Activated CD4-positive, alpha-beta T cell treated with anti-CD3 and anti-CD28 coated beads for 48 hours (primary cell): Measurements from ENCODE around the gene WDR18.

Experiments
- DNase-seq: peaks from one replicate; pipeline ENCODE4 v3.0.0-alpha.2; 2020

Gene WDR18

DNA sequence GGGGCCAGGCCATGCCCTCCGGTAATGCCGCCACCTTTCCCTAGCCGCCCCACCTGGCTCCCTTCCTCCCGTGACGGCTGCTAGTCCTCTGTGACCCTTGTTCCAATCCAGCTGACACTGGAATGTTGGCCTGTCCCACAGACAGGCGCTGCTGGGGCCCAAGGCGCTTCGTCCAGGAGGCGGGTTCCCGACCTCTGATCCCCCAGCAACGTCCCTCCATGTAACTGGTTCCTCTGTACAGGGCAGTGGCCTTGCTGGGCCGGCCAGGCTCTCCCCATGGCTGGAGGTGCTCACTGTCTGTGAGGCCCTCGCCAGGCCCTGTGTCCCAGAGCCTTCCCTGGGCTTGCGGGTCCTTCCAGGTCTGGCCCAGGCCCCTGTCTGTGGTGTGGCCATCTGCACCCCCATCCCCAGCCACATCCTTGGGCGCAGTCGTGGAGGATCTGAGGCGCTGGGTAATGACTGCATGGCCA is 9.3 kb downstream of the WDR18 start:
- no peak for DNase-seq

DNA sequence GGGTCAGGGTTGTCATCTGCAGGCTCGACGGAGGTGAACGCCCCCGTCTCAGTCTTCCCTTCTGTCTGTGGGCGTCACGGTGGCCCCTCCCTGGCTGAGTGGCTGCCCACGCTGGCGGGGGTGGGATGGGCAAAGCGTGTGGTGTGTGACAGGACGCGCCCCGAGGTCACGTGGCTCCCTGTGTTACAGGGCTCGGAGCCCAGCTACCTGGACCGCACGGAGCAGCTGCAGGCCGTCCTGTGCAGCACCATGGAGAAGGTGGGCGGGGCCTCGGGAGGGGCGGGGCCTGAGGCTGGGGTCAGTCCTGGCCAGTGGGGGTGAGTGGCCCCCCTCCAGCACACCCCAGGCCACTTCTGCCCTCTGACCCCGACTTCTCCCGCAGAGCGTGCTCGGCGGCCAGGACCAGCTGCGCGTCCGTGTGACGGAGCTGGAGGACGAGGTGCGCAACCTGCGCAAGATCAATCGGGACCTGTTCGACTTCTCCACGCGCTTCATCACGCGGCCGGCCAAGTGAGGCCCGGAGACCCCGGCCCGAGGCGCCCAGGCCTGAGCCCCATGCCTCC is 9.8 kb downstream of the WDR18 start:
- DNase-seq = no peak

DNA sequence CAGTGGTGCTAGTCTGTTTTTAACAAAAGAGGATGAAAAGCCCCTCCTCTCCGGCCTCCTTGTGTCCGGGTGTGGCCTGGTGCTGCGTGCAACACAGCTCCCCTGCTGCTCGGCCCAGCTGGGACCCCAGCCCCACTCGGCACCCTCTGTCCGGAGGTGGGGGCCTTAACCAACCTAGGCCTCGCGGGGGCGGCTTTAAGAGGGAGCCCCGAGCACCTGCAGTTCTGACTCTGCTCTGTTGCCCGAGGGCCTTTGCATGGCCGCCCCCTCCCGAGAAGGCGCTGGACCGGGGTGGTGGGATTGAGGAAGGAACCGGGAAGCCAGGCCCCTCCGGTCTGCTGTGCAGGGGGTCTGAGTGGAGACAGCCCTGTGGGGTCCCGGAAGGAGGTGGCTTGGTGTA is 10.4 kb downstream of the WDR18 start:
- no peak for DNase-seq

DNA sequence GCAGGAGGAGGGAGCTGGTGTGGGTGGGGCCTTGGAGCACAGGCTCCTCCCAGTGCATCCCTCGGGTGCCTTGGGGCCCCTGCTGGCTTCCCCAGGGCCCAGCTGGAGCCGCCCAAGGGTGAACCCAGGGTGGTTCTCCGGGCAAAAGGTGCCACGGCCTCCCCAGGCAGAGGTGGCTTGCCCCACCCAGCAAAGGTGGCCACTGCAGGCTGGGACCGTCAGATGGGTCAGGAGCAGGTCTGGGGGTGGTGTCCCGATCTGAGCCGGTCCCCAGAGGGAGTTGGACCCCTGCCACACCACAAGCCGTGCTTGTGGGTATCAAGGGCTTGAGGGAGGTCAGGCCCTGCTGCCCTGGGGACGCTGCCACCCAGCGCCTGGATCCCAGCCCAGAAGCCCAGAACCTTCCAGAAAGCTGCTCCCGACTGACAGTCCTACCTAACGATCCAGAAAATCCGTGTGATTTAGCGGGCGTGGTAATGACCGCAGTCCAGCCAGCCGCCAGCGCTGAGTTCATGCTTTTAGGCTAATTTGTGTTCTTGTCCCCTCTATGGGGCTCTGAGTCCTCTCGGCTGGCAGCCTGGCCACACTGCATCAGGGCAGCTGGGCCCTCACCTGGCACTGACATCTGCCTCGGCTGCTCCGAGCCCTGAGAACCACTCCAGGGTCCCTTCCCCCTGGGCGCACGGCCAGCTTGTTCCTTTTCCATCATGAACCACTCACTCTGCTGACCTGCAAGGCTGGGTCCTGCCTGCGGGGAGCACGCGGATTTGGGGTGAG is 11.1 kb downstream of the WDR18 start:
- DNase-seq = no peak

DNA sequence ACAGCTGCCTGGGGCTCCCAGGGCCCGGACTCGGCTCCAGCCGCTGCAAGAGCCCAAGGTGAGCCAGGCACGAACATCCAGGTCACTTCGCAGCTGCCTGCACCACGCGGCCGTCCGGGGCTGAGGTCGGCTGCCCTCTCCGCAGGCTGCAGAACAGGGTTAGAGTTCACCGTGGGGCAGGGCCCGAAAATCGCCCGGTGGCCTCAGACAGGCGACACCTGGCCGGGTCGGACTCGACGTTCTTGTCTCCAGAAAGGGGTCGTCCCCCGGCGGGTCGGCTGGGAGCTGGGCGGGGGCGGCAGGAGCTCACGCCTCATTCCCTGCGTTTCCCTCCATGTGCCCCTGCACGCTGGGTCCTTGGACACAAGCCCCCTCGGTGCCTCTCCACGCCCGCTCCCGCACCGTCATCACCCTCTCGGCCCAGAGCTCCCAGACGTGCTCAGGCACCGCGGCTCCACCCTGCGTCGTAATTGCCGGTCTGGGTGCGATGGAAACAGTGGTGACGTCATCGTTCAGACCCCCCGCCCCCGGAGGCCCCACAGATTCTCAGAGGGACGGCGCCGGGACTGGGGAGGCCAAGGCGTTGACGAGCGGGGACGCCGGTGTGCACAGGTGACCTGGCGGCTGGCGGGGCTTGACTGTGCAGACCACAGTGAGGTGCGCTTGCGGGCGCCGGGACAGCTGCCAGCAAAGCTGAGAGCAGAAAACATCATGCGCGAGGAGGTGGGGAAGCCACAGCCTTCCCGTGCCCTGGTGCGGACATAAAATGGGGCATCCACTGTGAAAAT is 12.1 kb downstream of the WDR18 start:
- peak; percentile 73 for DNase-seq

DNA sequence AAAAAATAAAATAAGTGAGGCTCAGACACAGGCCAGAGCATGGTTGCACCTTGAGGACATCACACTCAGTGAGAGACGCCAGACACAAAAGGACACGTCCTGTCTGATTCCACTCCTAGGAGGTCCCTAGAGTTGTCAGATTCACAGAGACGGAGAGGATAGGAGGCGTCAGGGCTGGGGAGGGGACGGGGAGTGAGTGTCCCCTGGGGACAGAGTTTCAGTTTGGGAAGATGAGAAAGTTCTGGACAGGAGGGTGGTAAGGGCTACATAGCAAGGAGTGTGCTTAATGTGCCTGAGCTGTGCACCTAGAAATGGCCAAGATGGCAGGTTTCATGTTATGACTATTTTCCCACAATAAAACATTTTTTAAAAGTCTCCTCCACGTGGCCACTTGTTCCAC is 13.9 kb downstream of the WDR18 start:
- no peak for DNase-seq

DNA sequence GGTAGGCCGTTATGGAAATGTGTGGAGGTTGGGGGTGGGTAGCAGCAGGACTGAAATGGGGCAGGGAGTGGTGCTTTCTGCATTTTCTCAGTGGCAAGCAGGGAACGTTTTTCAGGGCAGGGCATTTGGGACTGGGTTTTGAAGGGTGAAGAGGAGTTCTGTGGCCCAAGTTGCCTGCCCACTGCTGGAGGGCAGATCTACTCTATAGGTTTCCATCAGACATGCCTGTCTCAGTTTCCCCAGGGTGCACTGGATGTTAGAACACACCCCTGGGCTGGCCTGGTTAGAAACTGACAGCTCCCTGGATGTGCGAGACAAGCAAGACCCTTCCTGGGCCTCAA is 15.2 kb downstream of the WDR18 start:
- no peak for DNase-seq

DNA sequence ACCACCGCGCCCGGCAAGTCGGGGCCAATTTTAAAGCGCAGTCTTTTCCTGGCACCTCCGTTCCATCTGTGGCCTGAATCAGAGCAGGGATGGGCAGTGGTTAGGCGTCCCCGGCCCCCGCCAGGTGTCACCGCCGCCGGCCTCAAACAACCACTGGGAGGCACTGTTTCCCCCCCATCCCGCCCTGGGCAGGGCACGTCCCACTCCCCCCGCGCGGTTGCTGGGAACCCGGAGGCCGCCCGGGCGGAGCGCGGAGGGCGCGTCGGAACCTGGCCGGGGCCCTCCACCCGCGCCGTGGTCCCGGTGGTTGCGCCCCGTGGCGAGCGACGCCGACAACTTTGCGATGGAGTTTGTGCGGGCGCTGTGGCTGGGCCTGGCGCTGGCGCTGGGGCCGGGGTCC is 15.9 kb downstream of the WDR18 start, which contains the start of gene GRIN3B:
Gene GRIN3B (plus strand): TSS at position 325 of the 400 bp plus-strand sequence. CDS start 19 bp downstream, at position 344.
- DNase-seq = peak; percentile 83

DNA sequence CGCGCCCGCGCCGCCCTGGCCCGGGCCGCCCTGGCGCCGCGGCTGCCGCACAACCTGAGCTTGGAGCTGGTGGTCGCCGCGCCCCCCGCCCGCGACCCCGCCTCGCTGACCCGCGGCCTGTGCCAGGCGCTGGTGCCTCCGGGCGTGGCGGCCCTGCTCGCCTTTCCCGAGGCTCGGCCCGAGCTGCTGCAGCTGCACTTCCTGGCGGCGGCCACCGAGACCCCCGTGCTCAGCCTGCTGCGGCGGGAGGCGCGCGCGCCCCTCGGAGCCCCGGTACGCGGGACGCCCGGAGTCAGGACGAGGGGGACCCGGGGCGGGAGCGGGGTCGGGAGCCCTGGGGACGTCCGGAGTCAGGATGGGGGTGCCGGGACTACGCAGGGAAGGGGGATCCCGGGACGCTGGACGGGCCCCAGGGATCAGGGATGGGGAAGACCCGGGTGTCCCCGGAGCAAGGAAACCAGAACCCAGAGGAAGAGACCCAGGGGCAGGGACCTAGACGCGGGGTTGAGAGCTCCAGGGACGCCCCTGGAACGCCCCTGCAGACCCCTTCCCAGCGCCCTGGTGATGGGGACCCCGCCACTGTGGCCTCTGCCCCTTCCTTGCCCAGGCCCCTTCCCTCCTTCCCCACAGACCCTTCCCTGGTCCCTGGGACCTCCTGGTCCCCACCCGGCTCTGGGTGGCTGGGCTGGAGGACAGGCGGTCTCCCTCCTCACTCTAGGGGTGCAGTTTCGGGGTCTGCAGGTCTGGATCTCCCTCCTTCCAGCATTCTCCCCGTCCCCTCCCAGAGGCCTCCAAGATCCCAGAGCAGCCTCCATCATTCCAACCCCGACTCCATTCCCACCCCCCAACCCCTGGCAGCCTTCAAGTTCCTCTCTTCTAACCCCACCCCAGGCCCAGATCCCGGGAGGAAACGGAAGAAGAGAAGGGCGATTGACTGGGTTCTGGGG is 16.7 kb downstream of the WDR18 start:
- DNase-seq = no peak

DNA sequence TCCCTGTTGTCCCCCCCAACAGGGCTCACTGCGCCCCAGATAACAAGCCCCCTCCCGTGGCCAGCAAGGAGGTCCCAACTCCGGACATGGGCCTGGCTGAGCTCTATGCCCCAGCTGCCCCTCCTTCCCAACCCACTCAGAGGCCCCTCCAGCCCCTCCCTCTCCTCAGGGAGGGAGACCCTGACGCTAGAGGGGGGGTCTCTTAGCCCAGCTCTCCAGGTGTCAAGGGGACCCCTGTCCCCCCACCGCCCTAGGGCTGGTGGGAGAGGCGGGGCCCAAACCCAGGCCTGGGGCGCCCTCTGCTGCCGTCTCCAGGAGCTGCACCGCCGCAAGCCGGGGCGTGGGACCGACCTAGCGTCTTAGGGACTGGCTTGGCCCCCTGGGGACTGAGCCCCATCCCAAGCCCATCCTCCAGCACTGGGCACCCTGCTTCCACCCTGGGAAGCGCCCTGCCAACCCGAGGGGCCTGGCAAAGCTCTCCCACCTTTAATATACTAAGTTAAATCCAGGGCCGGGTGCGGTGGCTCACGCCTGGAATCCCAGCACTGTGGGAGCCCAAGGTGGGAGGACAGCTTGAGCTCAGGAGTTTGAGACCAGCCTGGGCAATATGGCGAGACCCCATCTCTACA is 17.5 kb downstream of the WDR18 start:
- DNase-seq = peak; percentile 81

DNA sequence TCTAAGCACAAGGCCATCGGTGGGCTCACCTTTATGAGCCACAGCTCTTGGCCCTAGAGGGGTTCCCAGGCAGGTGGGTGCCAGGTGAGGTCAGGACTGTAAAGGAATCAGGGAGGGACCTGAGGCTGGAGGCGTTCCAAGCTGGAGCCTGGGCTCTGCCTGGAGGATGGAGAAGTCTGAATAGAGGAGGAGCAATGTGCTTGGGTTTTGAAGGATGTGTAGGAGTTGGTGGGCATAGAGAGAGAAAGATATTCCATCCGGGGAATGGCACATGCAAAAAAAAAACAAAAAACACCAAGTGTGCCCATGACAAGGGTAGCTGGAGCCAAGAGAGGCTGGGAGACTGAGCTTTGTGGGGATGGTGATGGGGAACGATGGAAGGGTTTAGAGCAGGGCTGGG is 18.5 kb downstream of the WDR18 start:
- no peak for DNase-seq

DNA sequence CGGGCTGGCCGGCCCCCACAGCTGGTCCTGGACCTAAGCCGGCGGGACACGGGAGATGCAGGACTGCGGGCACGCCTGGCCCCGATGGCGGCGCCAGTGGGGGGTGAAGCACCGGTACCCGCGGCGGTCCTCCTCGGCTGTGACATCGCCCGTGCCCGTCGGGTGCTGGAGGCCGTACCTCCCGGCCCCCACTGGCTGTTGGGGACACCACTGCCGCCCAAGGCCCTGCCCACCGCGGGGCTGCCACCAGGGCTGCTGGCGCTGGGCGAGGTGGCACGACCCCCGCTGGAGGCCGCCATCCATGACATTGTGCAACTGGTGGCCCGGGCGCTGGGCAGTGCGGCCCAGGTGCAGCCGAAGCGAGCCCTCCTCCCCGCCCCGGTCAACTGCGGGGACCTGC is 19.1 kb downstream of the WDR18 start:
- no peak for DNase-seq

DNA sequence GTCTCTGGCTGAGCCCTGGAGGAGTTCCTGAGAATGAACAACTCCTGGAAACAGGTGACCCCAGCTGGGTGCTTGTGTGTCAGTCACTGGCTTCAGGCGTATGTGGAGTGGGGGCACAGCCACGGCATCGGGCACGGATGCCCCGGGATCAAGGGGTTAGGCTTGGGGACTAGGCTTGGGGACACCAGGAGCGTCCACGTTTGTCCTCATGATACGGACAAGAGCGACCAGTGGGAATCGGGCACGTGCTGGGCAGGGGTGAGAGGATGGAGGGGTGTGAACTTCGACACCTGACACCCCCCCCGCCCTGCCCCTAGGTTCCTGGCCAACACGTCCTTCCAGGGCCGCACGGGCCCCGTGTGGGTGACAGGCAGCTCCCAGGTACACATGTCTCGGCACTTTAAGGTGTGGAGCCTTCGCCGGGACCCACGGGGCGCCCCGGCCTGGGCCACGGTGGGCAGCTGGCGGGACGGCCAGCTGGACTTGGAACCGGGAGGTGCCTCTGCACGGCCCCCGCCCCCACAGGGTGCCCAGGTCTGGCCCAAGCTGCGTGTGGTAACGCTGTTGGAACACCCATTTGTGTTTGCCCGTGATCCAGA is 20.2 kb downstream of the WDR18 start:
- no peak for DNase-seq

DNA sequence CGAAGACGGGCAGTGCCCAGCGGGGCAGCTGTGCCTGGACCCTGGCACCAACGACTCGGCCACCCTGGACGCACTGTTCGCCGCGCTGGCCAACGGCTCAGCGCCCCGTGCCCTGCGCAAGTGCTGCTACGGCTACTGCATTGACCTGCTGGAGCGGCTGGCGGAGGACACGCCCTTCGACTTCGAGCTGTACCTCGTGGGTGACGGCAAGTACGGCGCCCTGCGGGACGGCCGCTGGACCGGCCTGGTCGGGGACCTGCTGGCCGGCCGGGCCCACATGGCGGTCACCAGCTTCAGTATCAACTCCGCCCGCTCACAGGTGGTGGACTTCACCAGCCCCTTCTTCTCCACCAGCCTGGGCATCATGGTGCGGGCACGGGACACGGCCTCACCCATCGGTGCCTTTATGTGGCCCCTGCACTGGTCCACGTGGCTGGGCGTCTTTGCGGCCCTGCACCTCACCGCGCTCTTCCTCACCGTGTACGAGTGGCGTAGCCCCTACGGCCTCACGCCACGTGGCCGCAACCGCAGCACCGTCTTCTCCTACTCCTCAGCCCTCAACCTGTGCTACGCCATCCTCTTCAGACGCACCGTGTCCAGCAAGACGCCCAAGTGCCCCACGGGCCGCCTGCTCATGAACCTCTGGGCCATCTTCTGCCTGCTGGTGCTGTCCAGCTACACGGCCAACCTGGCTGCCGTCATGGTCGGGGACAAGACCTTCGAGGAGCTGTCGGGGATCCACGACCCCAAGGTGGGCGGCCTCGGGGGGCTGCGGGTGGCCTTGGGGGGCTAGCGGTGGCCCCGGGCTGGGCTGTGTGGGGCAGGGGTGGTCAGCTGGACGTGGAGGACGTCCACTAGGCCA is 20.9 kb downstream of the WDR18 start:
- DNase-seq = no peak

DNA sequence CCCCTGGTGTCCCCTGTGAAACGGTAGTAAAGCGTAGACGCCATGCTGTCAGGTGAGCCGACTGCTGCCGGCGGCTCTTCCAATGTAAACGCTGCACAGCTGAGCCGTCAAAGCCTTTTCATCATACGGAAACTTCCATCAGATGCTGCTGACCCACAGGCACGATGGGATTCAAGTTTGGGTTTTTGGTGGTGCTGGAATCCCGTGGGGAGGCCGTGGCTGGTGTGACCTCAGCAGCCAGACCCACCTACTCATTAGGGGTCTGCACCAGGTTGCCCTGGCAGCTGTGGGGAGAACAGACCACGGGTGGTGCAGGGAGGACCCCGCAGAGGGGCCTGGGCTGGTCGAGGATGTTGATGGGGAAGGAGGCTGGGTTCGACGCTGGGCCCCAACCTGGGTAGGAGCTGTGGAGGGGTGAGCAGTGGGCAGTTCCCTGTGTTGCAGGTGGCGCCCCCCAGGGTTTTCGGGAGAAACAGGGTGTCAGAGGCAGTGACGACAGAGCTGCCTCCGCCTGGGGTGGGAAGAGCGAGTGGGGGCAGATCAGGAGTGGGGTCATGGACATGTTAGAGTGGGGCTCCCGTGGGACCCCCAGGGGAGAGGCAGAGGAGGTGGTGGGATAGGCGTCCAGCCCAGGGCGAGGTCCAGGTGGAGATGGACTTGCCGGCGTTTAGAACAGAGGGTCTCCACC is 22.7 kb downstream of the WDR18 start:
- DNase-seq = no peak

DNA sequence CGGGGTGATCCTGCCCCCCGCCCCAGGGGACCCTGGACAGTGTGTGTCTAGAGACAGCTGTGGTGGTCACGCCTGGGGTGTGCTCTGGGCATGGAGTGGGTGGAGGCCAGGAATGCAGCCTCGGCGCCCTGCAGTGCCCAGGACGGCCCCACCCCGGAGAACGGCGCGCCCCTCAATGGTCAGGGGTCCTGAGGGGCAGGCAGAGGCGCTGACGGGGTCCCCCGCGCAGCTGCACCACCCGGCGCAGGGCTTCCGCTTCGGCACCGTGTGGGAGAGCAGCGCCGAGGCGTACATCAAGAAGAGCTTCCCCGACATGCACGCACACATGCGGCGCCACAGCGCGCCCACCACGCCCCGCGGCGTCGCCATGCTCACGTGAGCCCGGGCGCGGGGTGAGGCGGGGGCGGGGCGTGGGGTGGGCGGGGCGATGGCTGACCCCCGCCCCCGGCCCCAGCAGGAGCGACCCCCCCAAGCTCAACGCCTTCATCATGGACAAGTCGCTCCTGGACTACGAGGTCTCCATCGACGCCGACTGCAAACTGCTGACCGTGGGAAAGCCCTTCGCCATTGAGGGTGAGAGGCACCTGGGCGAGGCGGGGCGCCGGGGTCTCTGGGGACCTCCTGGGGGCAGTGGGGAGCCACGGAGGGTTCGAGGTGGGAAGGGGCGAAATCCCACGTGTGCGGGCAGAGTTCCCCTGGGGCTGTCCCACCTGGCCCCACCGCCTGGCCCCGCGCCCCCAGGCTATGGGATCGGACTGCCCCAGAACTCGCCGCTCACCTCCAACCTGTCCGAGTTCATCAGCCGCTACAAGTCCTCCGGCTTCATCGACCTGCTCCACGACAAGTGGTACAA is 23.5 kb downstream of the WDR18 start:
- DNase-seq = no peak

DNA sequence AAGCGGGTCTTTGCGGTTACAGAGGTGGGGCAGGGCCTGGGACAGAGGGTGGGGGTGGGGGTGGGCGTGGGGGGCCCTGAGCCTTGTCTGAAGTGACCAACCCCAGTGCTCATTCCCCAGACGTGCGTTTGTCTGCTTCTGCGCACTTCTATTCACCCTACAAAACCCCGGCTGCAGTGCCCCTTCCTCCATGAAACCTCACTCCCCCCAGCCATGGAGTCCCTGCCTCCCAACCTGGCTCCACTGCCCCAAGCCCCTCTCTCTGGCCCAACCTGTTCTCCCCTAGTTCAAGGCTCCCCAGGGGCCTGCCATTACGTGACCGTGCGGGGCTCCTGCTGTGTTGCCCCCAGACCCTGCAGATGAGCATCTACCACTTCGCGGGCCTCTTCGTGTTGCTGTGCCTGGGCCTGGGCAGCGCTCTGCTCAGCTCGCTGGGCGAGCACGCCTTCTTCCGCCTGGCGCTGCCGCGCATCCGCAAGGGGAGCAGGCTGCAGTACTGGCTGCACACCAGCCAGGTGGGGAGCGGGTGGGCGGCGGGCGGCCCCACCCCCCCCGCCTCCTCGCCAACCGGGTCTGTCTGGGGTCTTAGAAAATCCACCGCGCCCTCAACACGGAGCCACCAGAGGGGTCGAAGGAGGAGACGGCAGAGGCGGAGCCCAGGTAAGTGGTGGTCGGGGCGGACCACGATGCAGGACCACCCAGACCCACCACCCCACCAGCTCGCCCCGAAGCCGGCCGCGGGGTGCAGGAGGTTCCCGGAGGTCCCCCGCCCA is 24.3 kb downstream of the WDR18 start:
- no peak for DNase-seq
